Measurements from ENCODE around the gene APBA1. TPM values are rescaled to one million over a fixed set of nuclear protein-coding genes. Genes with fewer than 3 reads are reported as not detected.
"Not testable (repeated sequence)": the region's sequence is repeated elsewhere in the genome, so short reads cannot be mapped to it uniquely, and the experiment has no call there.

The APBA1 gene
- total RNA-seq, 1 experiment from 2014 or later = 0.52 TPM

DNA sequence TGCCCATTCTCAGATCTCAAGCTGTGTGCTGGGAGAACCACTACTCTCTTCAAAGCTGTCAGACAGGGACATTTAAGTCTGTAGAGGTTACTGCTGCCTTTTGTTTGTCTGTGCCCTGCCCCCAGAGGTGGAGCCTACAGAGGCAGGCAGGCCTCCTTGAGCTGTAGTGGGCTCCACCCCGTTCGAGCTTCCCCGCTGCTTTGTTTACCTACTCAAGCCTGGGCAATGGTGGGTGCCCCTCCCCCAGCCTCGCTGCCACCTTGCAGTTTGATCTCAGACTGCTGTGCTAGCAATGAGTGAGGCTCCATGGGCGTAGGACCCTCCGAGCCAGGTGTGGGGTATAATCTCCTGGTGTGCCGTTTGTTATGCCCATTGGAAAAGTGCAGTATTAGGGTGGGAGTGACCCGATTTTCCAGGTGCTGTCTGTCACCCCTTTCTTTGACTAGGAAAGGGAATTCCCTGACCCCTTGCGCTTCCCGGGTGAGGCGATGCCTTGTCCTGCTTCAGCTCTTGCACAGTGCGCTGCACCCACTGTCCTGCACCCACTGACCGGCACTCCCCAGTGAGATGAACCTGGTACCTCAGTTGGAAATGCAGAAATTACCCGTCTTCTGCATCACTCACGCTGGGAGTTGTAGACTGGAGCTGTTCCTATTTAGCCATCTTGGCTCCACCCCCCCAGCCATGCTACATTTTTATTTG, 231.8 kb downstream of the APBA1 start:
- not testable (repeated sequence) for H3K36me3 ChIP-seq (replicated peaks; ENCODE audit: control insufficient read depth, insufficient read depth, low read length); DNase-seq; H3K4me3 ChIP-seq (ENCODE audit: insufficient read depth, low read depth, low read length); H3K27me3 ChIP-seq (ENCODE audit: control insufficient read depth, insufficient read depth, low read length)

DNA sequence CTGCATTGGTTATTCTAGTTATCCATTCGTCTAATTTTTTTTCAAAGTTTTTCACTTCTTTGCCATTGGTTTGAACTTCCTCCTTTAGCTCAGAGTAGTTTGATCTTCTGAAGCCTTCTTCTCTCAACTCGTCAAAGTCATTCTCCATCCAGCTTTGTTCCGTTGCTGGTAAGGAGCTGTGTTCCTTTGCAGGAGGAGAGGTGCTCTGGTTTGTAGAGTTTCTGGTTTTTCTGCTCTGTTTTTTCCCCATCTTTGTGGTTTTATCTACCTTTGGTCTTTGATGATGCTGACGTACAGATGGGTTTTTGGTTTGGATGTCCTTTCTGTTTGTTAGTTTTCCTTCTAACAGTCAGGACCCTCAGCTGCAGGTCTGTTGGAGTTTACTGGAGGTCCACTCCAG, 232.5 kb downstream of the APBA1 start:
- H3K4me3 ChIP-seq (ENCODE audit: insufficient read depth, low read depth, low read length); DNase-seq; H3K36me3 ChIP-seq (replicated peaks; ENCODE audit: control insufficient read depth, insufficient read depth, low read length); H3K27me3 ChIP-seq (ENCODE audit: control insufficient read depth, insufficient read depth, low read length): not testable (repeated sequence)

DNA sequence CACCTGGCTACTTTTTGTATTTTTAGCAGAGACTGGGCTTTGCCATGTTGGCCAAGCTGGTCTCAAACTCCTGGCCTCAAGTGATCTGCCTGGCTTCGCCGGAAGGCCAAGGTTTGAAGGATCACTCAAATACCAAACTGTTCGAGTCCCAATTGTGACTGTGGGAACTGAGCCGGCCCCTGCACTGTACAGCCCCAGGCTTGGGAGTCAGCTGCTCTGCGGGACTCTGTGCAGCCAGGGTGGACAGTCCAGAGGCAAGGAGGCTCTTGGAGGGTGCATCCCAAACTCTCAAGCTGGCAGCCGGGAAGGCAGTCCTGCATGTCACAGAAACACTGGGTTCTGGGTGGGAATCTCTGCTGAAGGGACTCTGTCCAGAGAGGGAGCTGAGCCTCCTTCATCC, 238.2 kb downstream of the APBA1 start:
- Histone ChIP-seq H3K27me3 (ENCODE audit: control insufficient read depth, insufficient read depth, low read length) (no peaks in the 10 kb centered on the region), H3K36me3 (replicated peaks; ENCODE audit: control insufficient read depth, insufficient read depth, low read length) (no peaks in the 10 kb centered on the region), H3K4me3 (ENCODE audit: insufficient read depth, low read depth, low read length) (no peak overlapping the region)
- no peak for DNase-seq

DNA sequence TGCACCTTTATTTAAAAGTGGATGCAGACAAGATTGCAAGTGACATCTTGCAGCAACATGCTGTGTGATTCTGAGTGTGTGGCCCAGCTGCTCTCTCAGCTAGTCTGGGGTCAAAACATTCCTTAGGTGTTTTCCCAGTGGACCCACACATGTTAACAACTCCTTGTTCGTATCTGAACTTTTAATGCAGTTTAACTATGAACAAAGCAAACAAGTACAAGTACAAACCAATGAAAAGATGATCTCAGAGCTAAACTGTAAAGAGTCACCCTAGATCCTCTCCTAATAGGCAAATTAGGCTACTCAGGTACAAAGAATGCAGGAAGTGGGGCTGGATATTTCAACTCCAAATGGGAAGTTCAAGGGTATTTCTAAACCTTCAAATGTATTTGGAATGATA, 238.8 kb downstream of the APBA1 start:
- DNase-seq = no peak
- Histone ChIP-seq H3K36me3 (replicated peaks; ENCODE audit: control insufficient read depth, insufficient read depth, low read length) (no peaks in the 10 kb centered on the region), H3K27me3 (ENCODE audit: control insufficient read depth, insufficient read depth, low read length) (no peaks in the 10 kb centered on the region), H3K4me3 (ENCODE audit: insufficient read depth, low read depth, low read length) (no peak overlapping the region)

DNA sequence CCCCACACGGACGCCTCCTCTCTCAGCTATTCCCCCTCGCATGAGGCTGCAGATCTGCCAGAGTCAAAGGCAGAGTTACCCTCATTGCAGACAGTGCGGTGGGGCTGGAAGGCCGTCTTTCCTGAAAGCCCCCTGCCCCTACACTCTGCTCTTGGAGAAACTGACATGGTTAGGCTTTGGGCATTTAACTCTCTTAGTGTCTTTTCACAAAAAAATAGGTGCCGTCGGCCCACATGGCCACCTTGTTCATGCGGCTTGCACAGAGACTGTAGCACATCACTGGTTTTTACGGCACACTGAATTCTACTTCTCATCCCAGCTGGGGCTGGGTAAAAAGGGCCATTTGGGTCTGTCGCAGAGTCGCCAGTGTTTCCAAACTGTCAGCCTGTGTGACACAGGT, 239.5 kb downstream of the APBA1 start:
- Histone ChIP-seq H3K36me3 (replicated peaks; ENCODE audit: control insufficient read depth, insufficient read depth, low read length) (no peaks in the 10 kb centered on the region), H3K27me3 (ENCODE audit: control insufficient read depth, insufficient read depth, low read length) (no peaks in the 10 kb centered on the region), H3K4me3 (ENCODE audit: insufficient read depth, low read depth, low read length) (no peak overlapping the region)
- DNase-seq = no peak

DNA sequence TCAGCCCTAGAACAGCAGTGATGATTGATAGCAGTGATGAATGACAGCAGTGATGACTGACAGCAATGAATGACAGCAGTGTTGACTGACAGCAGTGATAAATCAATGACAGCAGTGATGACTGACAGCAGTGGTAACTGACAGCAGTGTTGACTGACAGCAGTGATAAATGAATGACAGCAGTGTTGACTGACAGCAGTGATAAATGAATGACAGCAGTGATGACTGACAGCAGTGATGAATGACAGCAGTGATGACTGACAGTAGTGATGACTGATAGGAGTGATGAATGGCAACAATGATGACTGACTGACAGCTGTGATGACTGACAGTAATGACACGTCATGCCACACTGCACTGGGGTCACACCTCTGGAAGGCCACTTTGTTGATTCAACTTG, 240.4 kb downstream of the APBA1 start:
- no peaks in the 10 kb centered on the region for H3K36me3 ChIP-seq (replicated peaks; ENCODE audit: control insufficient read depth, insufficient read depth, low read length)
- H3K4me3 ChIP-seq (ENCODE audit: insufficient read depth, low read depth, low read length) = no peak overlapping the region
- no peaks in the 10 kb centered on the region for H3K27me3 ChIP-seq (ENCODE audit: control insufficient read depth, insufficient read depth, low read length)
- DNase-seq = no peak

DNA sequence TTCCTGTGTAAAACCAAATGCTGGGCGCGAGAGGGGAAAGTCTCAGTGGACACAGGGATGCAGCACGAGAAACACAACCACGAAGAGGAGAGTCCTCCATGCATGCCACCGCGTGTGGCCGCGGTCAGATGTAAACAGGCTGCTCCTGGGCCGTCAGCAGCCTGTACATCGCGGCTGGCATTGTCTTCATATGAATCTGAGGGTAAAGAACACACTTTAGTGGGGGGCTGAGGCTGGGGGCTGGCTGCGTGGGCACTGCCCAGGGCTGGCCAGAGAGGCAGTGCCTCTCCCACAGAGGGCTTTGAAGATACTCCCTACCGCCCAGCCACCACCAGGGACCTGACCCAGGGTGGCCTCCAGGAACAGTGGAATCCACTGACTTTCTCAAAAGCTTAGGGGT, 241.0 kb downstream of the APBA1 start:
- no peak overlapping the region for H3K4me3 ChIP-seq (ENCODE audit: insufficient read depth, low read depth, low read length)
- no peaks in the 10 kb centered on the region for H3K27me3 ChIP-seq (ENCODE audit: control insufficient read depth, insufficient read depth, low read length)
- H3K36me3 ChIP-seq (replicated peaks; ENCODE audit: control insufficient read depth, insufficient read depth, low read length) = no peaks in the 10 kb centered on the region
- DNase-seq = no peak

DNA sequence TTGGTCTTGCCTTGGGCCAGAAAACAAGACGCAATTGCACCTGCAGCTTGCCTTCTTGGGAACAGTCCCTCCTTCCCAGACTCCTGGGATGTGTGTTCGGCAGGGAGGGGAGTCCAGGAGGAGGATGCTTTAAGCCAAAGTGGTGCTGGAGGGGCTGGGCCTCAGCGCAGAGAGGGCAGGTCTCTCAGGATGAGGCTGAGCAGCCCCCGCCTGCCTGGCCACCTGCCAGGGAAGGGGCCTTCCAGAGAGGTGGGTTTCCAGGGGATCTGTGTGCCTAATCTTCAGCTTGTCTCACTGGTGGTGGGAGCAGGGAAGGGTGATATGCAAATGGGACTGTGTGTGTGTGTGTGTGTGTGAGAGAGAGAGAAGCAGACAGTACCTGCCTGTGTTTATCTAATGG, 242.0 kb downstream of the APBA1 start:
- H3K4me3 ChIP-seq (ENCODE audit: insufficient read depth, low read depth, low read length) = no peak overlapping the region

DNA sequence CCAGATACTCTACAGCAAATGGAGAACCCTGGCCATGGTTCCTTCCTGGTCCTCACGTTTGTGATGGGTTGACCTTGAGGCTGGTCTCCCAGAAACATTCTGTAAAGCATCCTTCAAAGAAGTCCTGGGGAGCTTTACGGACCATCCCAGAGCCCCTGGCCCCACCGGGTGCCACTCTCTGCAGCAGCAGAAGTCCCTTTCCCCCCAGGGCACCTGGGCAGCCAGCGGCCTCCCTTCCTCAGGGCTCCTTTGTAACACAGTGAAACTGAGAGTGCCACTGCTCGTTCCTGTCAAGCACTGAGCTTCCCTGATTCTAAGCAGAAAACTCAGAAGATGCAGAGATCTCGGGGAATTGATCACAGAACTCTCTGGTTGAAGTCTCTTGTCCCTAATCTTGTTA, 242.9 kb downstream of the APBA1 start:
- Histone ChIP-seq H3K36me3 (replicated peaks; ENCODE audit: control insufficient read depth, insufficient read depth, low read length) (no peaks in the 10 kb centered on the region), H3K4me3 (ENCODE audit: insufficient read depth, low read depth, low read length) (no peak overlapping the region), H3K27me3 (ENCODE audit: control insufficient read depth, insufficient read depth, low read length) (no peaks in the 10 kb centered on the region)
- DNase-seq = no peak

More for the DNA sequence above, 242.0 kb downstream of the APBA1 start:
- DNase-seq = no peak
- no peaks in the 10 kb centered on the region for H3K36me3 ChIP-seq (replicated peaks; ENCODE audit: control insufficient read depth, insufficient read depth, low read length)
- H3K27me3 ChIP-seq (ENCODE audit: control insufficient read depth, insufficient read depth, low read length) = no peaks in the 10 kb centered on the region

DNA sequence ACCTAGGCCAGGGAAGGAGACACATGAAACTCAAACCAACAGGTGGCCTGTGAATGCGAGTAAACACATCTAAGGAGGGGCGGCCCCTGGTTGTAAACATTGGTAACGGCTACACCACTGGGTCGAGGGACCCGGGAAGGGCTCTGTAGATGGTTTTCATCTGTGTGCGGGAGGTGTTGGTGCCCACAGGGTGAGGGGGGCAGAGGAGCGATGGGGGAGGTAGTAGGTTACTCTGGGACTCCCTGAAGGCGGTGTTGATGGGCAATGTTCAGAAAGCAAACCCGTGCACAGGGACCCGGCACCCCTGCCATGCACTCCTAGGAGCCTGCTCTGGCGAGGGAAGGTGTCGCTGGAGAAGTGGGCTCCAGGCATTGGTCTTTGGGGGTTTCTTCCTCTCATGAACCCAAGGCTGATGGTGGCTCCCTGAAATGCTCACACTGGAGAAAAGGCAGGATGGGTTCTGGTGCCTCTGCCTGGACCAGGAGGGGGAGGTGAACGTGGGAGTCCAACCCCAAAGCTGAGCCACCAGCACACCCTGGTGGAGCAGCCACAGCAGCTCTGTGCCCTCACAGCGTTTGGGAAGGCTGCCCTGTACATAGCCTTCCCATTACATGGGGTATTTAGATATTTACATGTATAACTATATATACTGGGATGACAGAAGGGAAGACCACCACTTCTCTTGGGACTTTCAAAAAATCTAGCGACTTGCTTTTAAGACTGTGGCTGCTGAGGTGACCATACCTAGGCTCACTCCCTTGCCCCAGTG, 244.0 kb downstream of the APBA1 start:
- Histone ChIP-seq H3K4me3 (ENCODE audit: insufficient read depth, low read depth, low read length) (no peak overlapping the region), H3K27me3 (ENCODE audit: control insufficient read depth, insufficient read depth, low read length) (no peaks in the 10 kb centered on the region), H3K36me3 (replicated peaks; ENCODE audit: control insufficient read depth, insufficient read depth, low read length) (no peaks in the 10 kb centered on the region)
- no peak for DNase-seq

DNA sequence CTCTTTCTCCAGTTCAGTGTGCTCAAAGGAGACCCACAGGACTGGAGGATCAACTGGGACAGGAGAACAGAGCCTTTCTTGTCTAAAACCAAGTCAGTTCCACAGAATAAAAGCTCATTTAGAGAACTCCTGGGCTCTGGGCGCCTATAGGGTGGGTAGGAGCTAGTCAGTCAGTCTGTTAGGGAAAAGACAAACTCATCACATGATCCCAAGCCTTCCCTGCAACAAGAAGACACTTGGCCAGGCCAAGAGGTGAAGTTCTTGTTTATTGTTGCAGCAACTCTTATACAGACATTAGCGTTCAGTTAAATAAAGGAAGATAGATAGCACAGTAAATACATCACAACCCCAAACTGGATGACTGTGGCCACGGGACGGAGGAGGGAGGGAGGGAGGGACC, 244.9 kb downstream of the APBA1 start:
- Histone ChIP-seq H3K36me3 (replicated peaks; ENCODE audit: control insufficient read depth, insufficient read depth, low read length) (no peaks in the 10 kb centered on the region), H3K27me3 (ENCODE audit: control insufficient read depth, insufficient read depth, low read length) (no peaks in the 10 kb centered on the region), H3K4me3 (ENCODE audit: insufficient read depth, low read depth, low read length) (no peak overlapping the region)
- DNase-seq = no peak

DNA sequence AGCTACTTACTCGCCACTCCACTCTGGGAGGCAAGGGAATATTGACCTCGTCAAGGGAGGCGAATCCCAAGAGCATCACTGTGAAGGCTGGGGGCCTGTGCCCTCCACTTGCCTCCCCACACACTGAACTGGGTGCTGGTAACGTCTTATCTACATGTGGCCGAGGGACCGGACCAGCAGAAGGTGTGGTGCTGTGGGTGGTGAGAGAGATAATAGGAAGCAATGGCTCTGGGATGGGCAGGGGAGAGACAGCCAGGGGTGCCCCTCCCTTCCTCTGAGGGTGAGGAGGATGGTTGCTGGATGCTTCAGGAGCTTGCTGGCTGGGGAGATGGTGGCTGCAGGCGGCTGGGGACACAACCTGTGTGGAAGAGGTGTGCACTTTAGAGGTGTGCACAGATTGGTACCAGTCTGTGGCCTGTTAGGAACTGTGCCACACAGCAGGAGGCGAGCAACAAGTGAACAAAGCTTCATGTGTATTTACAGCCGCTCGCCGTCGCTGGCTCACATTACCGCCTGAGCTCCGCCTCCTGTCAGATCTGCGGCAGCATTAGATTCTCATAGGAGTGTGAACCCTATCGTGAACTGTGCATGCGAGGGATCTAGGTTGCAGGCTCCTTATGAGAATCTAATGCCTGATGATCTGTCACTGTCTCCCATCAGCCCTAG, 246.9 kb downstream of the APBA1 start:
- DNase-seq = no peak
- Histone ChIP-seq H3K36me3 (replicated peaks; ENCODE audit: control insufficient read depth, insufficient read depth, low read length) (no peaks in the 10 kb centered on the region), H3K4me3 (ENCODE audit: insufficient read depth, low read depth, low read length) (no peak overlapping the region), H3K27me3 (ENCODE audit: control insufficient read depth, insufficient read depth, low read length) (no peaks in the 10 kb centered on the region)

DNA sequence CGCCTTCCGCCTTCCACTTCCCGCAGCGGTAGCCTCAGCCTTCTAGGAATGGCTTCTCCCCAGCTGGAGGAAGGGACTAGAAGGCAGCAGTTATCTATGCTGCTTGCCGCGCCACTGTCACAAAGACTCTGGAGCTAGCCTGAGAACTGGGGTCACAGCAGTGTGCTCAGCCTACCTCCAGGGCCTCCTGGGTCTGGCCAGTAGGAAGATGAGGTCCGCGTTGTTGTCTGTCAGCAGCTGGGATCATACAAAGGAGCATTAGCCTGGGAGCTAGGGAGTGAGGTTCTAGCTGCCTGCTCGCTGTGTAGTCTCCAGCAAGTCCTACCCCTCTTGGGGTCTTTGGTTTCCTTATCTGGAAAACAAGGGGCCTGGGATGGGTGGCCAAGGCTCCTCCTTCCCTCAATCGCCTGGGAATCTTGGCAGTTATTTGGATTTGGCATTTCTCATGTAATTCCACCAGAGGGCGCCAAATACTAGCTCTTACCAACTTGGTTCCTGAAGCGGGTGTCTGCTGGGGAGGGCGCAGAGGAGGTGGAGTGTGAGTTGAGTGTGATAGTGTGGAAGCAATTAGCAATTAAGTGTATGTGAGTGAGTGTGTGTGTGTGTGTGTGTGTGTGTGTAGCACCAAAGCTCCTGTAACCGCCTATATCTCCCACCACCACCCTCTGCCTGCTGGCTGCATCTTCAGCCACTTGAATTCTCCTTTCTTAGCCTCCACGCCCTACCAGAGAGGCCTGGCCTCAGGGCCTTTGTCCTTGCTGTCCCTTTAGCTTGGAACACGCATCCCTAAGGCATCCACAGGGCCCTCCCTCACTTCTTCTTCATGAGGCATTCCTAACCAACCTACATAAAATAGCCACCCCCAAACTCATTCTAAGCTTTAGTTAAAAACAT, 250.0 kb downstream of the APBA1 start:
- Histone ChIP-seq H3K36me3 (replicated peaks; ENCODE audit: control insufficient read depth, insufficient read depth, low read length) (no peaks in the 10 kb centered on the region), H3K27me3 (ENCODE audit: control insufficient read depth, insufficient read depth, low read length) (no peaks in the 10 kb centered on the region), H3K4me3 (ENCODE audit: insufficient read depth, low read depth, low read length) (no peak overlapping the region)
- peak; percentile 88 for DNase-seq

DNA sequence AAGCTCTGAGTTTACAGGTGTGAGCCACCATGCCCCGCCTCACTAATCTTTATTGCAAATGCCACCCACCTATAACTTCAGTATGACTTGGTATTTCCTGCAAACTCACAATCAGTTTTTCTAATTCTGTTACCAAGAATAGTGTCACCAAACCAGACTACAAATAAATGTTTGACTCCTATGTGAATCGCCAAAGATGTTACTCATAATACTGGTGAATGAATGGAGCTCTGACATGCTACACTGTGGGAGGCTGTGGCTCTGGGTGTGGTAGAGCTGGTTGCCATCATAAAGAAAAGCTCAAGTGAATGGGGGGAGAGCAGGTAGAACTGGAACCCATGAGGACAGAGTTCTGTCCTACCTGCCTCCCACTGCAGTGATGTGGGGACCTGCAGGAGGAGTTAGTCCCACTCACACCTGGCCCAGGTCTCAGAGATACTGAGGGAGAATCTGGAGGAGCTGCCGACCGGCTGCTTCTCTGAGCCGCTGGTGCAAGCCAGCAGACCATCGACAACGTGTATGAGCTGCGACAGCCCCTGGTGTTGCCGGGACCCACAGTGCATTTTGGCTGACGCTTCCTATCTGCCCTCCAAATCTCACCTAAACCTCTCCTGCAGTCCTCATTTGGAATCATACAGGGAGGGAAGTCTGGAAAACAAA, 251.4 kb downstream of the APBA1 start:
- peak; percentile 6 for DNase-seq

More for the DNA sequence above, 251.4 kb downstream of the APBA1 start:
- Histone ChIP-seq H3K27me3 (ENCODE audit: control insufficient read depth, insufficient read depth, low read length) (no peaks in the 10 kb centered on the region), H3K4me3 (ENCODE audit: insufficient read depth, low read depth, low read length) (no peak overlapping the region), H3K36me3 (replicated peaks; ENCODE audit: control insufficient read depth, insufficient read depth, low read length) (no peaks in the 10 kb centered on the region)

Measured in H7 (cell line).